Activated T-cell treated with anti-CD3 and anti-CD28 coated beads for 1 hour (primary cell): ENCODE results near the gene ATP11A.

Experiments
- DNase-seq: peaks from one replicate; pipeline ENCODE4 v3.0.0-alpha.2; 2020; ENCODE audit warnings: low read depth

The ATP11A gene

DNA sequence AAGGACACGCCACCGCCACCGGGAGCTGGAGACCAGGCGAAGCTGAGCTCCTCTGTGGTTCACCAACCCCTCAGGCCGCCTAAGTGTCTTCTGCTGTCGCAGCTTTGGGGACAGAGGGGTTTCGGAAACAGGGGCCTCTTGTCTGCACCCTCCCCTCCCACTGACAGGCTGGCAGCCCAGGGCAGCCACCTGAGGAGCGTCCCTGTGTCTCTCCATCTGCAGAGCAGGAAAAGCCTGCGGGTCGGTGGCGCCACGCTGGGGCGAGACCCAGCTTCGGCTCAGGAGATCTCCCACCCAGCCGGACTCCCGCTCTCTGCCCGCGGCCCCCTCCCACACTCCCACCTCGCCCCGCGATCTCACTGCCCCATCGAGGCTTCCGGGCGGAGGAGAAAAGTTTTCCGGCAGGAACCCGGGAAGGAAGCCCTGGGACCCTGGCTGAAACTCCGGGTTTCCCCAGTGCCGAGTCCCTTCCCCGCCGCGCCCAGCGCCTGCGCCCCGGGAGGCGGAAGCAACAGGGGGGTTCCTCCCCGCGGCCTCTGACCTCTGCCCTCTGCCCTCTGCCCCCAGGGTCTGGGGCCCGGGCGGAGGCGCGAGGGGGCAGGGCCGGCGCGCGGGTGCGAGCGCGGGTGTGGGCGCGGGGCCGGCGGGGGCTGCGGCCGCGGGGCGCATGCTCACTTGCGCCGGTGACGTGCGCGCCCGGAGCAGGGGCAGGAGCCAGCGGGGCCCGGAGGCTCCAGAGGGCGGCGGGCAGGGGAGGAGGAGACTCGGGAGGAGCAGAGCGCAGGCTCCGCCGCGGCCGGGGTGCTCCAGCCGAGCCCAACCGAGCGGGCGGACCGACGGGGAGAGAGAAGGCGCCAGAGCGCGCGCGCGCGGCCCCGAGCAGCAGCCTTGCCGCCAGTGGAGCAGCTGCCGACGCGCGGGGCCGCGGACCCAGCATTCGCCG lies at the start of gene ATP11A:
Gene ATP11A (plus strand): TSS at position 736 of the 943 bp plus-strand sequence. CDS start 379 bp downstream, outside the sequence.
- DNase-seq = peak; percentile 63

DNA sequence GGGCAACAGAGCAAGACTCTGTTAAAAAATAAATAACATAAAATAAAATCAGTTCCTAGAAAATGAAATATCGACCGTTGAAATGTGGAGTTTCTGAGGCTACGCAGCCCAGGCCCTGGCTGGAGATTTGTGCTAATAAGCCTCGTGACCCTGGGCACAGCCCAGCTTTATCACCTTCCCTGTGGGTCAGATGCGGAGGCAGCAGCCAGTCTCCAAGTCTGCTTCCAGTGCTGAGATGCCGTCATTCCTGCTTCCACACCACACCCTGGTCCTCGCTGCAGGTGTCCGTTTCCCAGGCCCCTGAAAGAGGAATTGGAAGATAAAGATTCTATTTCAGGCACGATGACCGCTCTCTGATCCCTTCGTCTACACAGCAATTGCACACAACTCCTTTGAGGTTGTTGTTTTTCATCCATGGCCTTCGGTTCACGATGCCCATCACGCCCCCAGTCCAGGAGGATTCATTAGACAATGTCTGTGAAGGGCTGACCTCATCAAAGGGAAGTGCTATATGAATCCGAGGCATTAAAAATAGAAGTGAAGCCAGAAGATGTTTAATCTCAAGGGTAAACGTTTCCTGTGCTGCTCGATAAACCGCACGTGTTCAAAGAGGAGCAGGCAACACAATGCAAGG lies 48.3 kb upstream of the ATP11A start:
- no peak for DNase-seq

GRCh38 chr13:112642090-112642460 lies 47.8 kb upstream of the ATP11A start:
- DNase-seq = no peak

DNA sequence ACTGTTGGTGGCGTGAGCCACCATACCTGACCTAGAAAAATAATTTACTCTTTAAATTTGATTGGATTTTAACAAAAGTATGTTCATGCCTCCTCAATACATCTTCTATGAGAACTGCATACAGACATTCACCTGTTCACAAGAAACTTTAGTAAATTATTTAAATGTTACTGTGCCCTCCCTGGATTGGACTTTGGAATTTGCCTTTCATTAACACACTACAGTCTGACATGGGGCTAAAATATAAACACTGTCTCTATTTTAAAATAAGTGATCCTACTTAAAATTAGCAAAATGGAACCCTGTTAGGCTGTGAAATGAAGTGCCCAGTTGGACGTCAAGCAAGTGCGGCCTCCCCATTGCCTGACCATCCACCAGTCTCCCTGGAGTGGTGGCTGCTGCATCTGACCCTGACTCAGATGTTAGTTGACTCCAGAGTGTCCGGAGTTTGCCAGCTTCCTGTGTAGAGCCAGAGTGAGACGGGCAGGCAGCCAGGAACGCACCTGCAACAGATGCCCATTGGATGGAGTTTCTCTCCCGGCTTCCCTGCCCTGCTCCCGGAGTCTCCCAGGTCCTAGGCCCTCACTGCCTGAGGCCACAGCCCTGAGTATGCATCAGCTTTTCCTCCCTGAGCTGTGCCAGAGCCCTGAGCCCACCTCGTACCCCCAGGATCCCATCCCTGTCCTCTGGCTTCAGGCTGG lies 45.9 kb upstream of the ATP11A start:
- no peak for DNase-seq

DNA sequence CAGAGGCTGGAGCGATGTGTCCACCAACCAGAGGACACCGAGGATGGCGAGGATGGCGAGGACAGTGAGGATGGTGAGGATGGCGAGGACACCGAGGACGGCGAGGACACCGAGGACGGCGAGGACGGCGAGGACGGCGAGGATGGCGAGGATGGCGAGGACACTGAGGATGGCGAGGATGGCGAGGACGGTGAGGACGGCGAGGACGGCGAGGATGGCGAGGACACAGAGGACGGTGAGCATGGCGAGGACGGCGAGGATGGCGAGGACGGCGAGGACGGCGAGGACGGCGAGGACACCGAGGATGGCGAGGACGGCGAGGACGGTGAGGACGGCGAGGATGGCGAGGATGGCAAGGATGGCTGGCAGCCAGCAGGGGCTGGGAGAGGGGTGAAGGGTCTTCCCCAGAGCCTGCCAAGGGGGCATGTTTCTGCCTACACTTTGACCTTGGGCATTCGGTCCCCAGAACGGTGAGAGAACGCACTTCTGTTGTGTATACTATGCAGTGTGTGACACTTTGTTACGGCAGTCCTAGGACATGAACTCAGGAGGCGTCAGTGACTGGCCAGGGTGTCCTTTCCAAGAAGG lies 44.4 kb upstream of the ATP11A start:
- DNase-seq = no peak

- DNase-seq = no peak
Measured at GRCh38 chr13:112647256-112647655, 42.6 kb upstream of the ATP11A start.

GRCh38 chr13:112648101-112648500 lies 41.7 kb upstream of the ATP11A start:
- no peak for DNase-seq

DNA sequence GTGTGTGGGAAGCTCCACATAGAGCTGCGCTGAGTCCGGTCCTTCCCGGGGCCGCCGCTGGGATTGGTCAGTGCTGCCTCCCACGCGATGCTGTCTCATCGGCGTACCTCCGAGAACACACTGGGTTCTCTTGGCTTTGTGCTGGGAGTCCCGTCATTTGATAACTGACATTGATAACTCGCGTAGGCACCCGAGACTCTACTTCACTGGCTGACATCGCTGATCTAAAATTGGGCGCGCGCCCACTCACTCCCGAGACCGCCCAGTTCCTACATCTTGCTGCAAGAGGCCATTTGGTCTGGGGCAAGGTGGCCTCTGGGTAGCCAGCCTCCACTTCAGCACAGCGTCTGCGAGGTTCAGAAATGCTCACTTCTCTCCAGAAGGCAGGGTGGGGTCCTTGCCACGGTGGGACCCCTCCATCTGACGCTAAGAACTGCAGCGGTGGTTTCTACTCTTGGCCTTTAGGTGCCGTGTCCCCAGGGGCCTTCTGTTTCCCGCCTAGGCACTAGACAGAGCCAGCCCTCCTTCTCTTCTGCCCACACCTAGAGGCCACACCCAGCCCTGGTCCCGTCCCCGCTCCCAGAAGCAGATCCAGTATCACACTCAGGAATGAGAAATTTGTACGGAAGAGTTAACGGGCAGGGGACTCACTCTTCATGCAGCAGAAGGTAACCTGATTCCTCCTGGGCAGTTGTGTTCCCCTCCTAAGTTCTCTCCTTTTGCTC lies 40.7 kb upstream of the ATP11A start:
- no peak for DNase-seq

- no peak for DNase-seq
Measured at GRCh38 chr13:112651311-112651710, 38.5 kb upstream of the ATP11A start.

- no peak for DNase-seq
Measured at GRCh38 chr13:112651750-112652511, 37.9 kb upstream of the ATP11A start.

DNA sequence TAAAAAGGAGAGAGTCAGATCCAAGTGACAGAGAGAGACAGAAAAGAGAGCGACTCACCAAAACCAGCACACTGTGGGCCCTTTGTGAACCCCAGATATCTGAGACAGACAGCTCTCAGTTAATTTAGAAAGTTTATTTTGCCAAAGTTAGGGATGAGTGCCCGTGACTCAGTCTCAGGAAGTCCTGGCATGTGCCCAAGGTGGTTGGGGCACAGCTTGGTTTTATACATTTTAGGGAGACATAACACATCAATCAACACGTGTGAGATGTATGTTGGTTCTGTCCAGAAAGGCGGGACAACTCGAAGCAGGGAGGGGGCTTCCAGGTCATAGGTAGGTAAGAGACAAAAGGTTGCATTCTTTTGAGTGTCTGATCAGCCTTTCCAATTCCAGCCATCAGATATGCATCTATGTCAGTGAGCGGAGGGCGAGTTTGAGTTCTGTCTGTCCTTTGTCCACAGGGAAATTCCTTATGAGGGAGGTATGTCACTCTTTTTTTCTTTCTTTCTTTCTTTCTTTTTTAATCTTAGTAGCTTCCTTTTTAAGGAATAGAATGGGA lies 37.2 kb upstream of the ATP11A start:
- no peak for DNase-seq

GRCh38 chr13:112653071-112653470 lies 36.8 kb upstream of the ATP11A start:
- no peak for DNase-seq

GRCh38 chr13:112655913-112656312 lies 33.9 kb upstream of the ATP11A start:
- no peak for DNase-seq

- no peak for DNase-seq
Measured at GRCh38 chr13:112657850-112658445, 31.9 kb upstream of the ATP11A start.

GRCh38 chr13:112658808-112659207 lies 31.0 kb upstream of the ATP11A start:
- no peak for DNase-seq

DNA sequence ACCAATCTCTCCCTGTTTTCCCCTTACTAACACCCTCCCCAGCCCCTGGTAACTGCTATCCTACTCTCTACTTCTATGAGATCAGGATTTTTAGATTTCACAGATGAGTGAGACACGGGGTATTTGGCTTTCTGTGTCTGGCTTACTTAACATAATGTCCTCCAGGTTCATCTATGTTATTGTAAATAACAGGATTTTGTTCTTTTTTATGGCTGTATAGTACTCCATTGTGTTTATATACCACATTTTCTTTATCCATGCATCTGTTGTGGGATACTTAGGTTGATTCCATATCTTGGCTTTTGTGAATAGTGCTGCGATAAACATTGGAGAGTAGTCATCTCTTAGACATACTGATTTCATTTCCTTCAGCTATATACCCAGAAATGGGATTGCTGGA lies 28.5 kb upstream of the ATP11A start:
- no peak for DNase-seq

DNA sequence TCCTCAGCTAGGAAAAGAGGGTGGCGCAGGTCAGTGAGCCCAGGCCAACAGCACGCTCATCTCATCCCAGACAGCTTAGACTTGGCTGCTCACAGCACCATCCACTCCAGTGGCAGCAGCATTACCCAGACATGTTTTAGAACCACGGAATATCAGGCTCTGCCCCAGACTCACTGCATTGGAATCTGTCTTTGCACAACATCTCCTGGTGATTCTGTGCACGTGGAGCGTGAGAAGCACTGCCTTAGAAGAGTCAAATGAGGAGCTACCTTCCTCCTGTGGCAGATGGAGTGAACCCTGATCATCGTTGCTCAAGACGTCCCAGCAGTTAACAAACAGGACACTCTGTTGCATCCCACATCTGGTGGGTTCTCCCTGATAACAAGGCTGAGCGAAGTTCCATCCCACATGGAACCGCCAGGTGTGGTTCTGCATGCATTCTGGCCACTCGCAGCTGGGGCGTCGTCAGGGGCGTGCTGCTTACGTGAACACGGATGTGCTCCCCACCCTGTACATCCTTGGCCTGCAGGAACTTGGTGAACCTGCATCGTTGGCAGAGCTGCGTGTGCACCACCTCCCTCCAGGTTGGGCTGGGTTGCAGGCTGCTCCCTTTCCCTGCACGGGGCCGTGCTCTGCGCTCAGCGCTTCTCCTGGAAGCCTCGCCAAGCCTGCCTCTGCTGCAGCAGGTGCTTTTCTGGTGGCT lies 25.2 kb upstream of the ATP11A start:
- no peak for DNase-seq

- DNase-seq = no peak
Measured at GRCh38 chr13:112668924-112669323, 20.9 kb upstream of the ATP11A start.

- no peak for DNase-seq
Measured at GRCh38 chr13:112669881-112670499, 19.8 kb upstream of the ATP11A start.
